HFF-Myc (cell line): ENCODE measurements around the gene CDH13.

Source experiments
- DNase-seq: peaks from one replicate; pipeline ENCODE4 v3.0.0-alpha.2; 2011; ENCODE audit warnings: low read depth; ENCODE audit errors: extremely low read depth
- H3K4me3 ChIP-seq: replicated peaks from 2 replicates; pipeline ENCODE4 v1.5.1; 2011; ENCODE audit warnings: low read depth, mild to moderate bottlenecking, control low read depth, low read length
- CTCF ChIP-seq: IDR thresholded peaks from 2 replicates; pipeline ENCODE4 v1.5.1; 2012; ENCODE audit warnings: mild to moderate bottlenecking, low read depth, low read length, control low read depth; ENCODE audit errors: missing control alignments

Gene CDH13

GRCh38 chr16:83685615-83686165 is 1058.9 kb downstream of the CDH13 start:
- no peak overlapping the region for H3K4me3 ChIP-seq
- no peak for TF ChIP-seq CTCF
- DNase-seq, result no peak

GRCh38 chr16:83686726-83687125 is 1060.0 kb downstream of the CDH13 start:
- H3K4me3 ChIP-seq, result no peak overlapping the region
- no peak for TF ChIP-seq CTCF
- no peak for DNase-seq

GRCh38 chr16:83689385-83689831 is 1062.6 kb downstream of the CDH13 start:
- no peak overlapping the region for H3K4me3 ChIP-seq
- DNase-seq, result peak; percentile 85
- no peak for TF ChIP-seq CTCF

GRCh38 chr16:83692224-83692623 is 1065.5 kb downstream of the CDH13 start:
- TF ChIP-seq CTCF, result no peak
- no peak for DNase-seq
- no peak overlapping the region for H3K4me3 ChIP-seq

GRCh38 chr16:83698964-83699363 is 1072.2 kb downstream of the CDH13 start:
- H3K4me3 ChIP-seq, result no peak overlapping the region
- DNase-seq, result no peak
- TF ChIP-seq CTCF, result no peak

- no peak overlapping the region for H3K4me3 ChIP-seq
- TF ChIP-seq CTCF, result no peak
Measured at GRCh38 chr16:83699817-83700216, 1073.0 kb downstream of the CDH13 start.

GRCh38 chr16:83700918-83701317 is 1074.1 kb downstream of the CDH13 start:
- no peak for DNase-seq
- no peak overlapping the region for H3K4me3 ChIP-seq
- no peak for TF ChIP-seq CTCF

More at GRCh38 chr16:83699817-83700216, 1073.0 kb downstream of the CDH13 start:
- no peak for DNase-seq
